ENCODE measurements around the gene TSPAN5.
"Not testable (repeated sequence)": the region's sequence is repeated elsewhere in the genome, so short reads cannot be mapped to it uniquely, and the experiment has no call there.

TSPAN5 gene

GRCh38 chr4:98461121-98461865, 197.1 kb downstream of the TSPAN5 start:
- not testable (repeated sequence) for DNase-seq (ENCODE audit: low read depth)

- not testable (repeated sequence) for DNase-seq (ENCODE audit: low read depth)
Observed at GRCh38 chr4:98457422-98457821, 201.0 kb downstream of the TSPAN5 start.

- DNase-seq (ENCODE audit: low read depth), result no peak
Observed at GRCh38 chr4:98452091-98452490, 206.3 kb downstream of the TSPAN5 start.

- no peak for DNase-seq (ENCODE audit: low read depth)
Observed at GRCh38 chr4:98448908-98449307, 209.5 kb downstream of the TSPAN5 start.

GRCh38 chr4:98447648-98448047, 210.8 kb downstream of the TSPAN5 start:
- DNase-seq (ENCODE audit: low read depth), result no peak

- peak; percentile 33 for DNase-seq (ENCODE audit: low read depth)
Observed at GRCh38 chr4:98446499-98447375, 211.7 kb downstream of the TSPAN5 start.

- no peak for DNase-seq (ENCODE audit: low read depth)
Observed at GRCh38 chr4:98444371-98444770, 214.0 kb downstream of the TSPAN5 start.

GRCh38 chr4:98434816-98435215, 223.6 kb downstream of the TSPAN5 start:
- no peak for DNase-seq (ENCODE audit: low read depth)

- DNase-seq (ENCODE audit: low read depth), result no peak
Observed at GRCh38 chr4:98433691-98434090, 224.7 kb downstream of the TSPAN5 start.

GRCh38 chr4:98430708-98431403, 227.6 kb downstream of the TSPAN5 start:
- no peak for DNase-seq (ENCODE audit: low read depth)

- no peak for DNase-seq (ENCODE audit: low read depth)
Observed at GRCh38 chr4:98423009-98423408, 235.4 kb downstream of the TSPAN5 start.

GRCh38 chr4:98421111-98421510, 237.3 kb downstream of the TSPAN5 start:
- no peak for DNase-seq (ENCODE audit: low read depth)

All from stimulated activated CD4-positive, alpha-beta T cell treated with anti-CD3 and anti-CD28 coated beads, Interleukin-2, amount 100 ng/mL, for 4 hours (primary cell).